ENCODE measurements around the gene PFKFB4. TPM values are rescaled to one million over a fixed set of nuclear protein-coding genes. Genes with fewer than 3 reads are reported as not detected.

The PFKFB4 gene
- total and polyA plus RNA-seq, 2 experiments from 2014 or later: 8.6 to 22.9 TPM

DNA sequence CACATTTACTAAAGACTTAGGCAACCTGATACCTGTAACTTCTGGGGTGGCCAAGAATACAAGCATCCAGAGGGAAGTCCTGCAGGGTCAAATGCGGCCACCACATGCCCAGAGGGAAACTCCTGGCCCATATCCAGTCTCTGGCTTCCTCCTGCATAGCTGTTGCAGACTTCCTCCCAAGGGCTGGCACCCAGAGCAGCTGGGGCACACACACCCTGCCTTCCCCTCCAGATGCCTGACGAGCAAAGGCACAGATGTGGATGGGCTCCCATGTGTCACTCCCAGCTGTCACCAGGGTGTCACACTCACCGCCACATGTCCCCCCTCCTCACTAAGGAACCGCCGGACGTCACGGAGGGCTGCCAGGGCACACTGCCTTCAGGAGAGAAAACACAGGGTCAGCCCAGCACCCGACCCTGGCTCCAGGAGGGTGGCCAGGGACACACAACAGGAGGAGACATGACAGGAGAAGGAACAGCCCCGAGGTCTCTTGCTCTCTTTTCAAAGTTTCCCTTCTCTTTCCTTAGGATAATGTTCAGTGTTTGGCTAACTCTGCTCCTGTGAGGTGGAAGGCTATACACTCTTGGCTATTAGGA, 13.2 kb downstream of the PFKFB4 start (continued):
- TF ChIP-seq, protein P1, sequence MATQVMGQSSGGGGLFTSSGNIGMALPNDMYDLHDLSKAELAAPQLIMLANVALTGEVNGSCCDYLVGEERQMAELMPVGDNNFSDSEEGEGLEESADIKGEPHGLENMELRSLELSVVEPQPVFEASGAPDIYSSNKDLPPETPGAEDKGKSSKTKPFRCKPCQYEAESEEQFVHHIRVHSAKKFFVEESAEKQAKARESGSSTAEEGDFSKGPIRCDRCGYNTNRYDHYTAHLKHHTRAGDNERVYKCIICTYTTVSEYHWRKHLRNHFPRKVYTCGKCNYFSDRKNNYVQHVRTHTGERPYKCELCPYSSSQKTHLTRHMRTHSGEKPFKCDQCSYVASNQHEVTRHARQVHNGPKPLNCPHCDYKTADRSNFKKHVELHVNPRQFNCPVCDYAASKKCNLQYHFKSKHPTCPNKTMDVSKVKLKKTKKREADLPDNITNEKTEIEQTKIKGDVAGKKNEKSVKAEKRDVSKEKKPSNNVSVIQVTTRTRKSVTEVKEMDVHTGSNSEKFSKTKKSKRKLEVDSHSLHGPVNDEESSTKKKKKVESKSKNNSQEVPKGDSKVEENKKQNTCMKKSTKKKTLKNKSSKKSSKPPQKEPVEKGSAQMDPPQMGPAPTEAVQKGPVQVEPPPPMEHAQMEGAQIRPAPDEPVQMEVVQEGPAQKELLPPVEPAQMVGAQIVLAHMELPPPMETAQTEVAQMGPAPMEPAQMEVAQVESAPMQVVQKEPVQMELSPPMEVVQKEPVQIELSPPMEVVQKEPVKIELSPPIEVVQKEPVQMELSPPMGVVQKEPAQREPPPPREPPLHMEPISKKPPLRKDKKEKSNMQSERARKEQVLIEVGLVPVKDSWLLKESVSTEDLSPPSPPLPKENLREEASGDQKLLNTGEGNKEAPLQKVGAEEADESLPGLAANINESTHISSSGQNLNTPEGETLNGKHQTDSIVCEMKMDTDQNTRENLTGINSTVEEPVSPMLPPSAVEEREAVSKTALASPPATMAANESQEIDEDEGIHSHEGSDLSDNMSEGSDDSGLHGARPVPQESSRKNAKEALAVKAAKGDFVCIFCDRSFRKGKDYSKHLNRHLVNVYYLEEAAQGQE (IDR thresholded peaks at IDR 0.05; ENCODE audit: unreplicated experiment): no peak
- TF ChIP-seq NANOG (IDR thresholded peaks at IDR 0.05; ENCODE audit: borderline replicate concordance) (no peak), EZH2phosphoT487 (IDR thresholded peaks at IDR 0.05; ENCODE audit: unreplicated experiment) (no peak), EZH2 (IDR thresholded peaks at IDR 0.05; ENCODE audit: low read depth, unreplicated experiment) (no peak), STAT1 (IDR thresholded peaks at IDR 0.05; ENCODE audit: unreplicated experiment) (no peak), ZNF331 (CRISPR knock-in tag; IDR thresholded peaks at IDR 0.05; ENCODE audit: low read depth) (no peak), JUNB (IDR thresholded peaks at IDR 0.05; ENCODE audit: unreplicated experiment) (no peak), ZNF114 (CRISPR knock-in tag; IDR thresholded peaks at IDR 0.05) (no peak), POLR2AphosphoS5 (IDR thresholded peaks at IDR 0.05; ENCODE audit: low read depth) (no peak), CREB1 (CRISPR knock-in tag; IDR thresholded peaks at IDR 0.05; ENCODE audit: low read depth) (no peak)
- TF ChIP-seq, protein P2, sequence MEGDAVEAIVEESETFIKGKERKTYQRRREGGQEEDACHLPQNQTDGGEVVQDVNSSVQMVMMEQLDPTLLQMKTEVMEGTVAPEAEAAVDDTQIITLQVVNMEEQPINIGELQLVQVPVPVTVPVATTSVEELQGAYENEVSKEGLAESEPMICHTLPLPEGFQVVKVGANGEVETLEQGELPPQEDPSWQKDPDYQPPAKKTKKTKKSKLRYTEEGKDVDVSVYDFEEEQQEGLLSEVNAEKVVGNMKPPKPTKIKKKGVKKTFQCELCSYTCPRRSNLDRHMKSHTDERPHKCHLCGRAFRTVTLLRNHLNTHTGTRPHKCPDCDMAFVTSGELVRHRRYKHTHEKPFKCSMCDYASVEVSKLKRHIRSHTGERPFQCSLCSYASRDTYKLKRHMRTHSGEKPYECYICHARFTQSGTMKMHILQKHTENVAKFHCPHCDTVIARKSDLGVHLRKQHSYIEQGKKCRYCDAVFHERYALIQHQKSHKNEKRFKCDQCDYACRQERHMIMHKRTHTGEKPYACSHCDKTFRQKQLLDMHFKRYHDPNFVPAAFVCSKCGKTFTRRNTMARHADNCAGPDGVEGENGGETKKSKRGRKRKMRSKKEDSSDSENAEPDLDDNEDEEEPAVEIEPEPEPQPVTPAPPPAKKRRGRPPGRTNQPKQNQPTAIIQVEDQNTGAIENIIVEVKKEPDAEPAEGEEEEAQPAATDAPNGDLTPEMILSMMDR (conservative IDR thresholded peaks at IDR 0.05; ENCODE audit: low read depth in 2 of 2): no peak

DNA sequence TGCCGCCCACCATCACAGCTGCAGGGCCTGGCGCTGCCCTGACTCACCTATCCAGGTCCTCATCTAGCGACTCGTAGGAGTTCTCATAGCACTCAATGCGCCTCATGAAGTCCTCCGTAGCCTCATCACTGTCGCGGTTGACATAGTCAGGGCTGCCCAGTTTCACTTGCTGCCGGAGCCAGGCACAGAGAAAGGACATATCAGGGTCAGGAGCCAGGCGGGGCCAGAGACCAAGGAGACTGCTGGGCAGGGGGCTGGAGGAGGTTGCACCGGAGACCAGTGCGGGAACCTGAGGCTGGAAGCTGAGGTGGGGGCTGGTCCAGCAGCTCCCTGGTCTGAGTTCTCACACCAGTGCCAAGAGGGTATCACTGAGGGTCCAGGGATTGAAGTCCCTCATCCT, 18.2 kb downstream of the PFKFB4 start:
- H2AFZ ChIP-seq: no peak overlapping the region
- H3K9me3 Mint-ChIP-seq: no peaks in the 10 kb centered on the region
- H3K4me1 ChIP-seq (ENCODE audit: insufficient read depth): no peaks in the 10 kb centered on the region
- no peaks in the 10 kb centered on the region for H3K9me2 ChIP-seq (ENCODE audit: insufficient read depth)
- H3K36me3 ChIP-seq (ENCODE audit: insufficient read depth): no peaks in the 10 kb centered on the region; the same call in 1 of the 2 replicates
- peaks cover 4% of the 10 kb centered on the region; the same call in 1 of the 2 replicates for H3F3A ChIP-seq (replicated peaks; ENCODE audit: low read depth)
- no peaks in the 10 kb centered on the region for H3K79me2 ChIP-seq (replicated peaks; ENCODE audit: insufficient read depth)
- H3K27me3 ChIP-seq (ENCODE audit: insufficient read depth): no peaks in the 10 kb centered on the region
- peak overlapping the region; percentile 35; the same call in 1 of the 2 replicates for H3K27ac Mint-ChIP-seq
- DNase-seq (ENCODE audit: low spot score): no peak
- no peak overlapping the region for H3K27ac ChIP-seq (ENCODE audit: low read depth)
- no peak overlapping the region for H3K4me3 Mint-ChIP-seq
- H3K4me1 Mint-ChIP-seq: no peaks in the 10 kb centered on the region
- H4K20me1 ChIP-seq (replicated peaks; ENCODE audit: insufficient read depth): no peaks in the 10 kb centered on the region; the same call in 1 of the 2 replicates
- H3K4me3 ChIP-seq: no peak overlapping the region
- no peak for ATAC-seq
- H3K27me3 Mint-ChIP-seq (ENCODE audit: insufficient read depth, low read depth, poor library complexity): peaks cover 4% of the 10 kb centered on the region
- H3K36me3 Mint-ChIP-seq (ENCODE audit: low read depth): peaks cover 20% of the 10 kb centered on the region
- H3K4me2 ChIP-seq: no peak overlapping the region
- TF ChIP-seq CREB1 (CRISPR knock-in tag; IDR thresholded peaks at IDR 0.05; ENCODE audit: low read depth) (no peak), STAT1 (IDR thresholded peaks at IDR 0.05; ENCODE audit: unreplicated experiment) (no peak), ZNF331 (CRISPR knock-in tag; IDR thresholded peaks at IDR 0.05; ENCODE audit: low read depth) (no peak), EZH2 (IDR thresholded peaks at IDR 0.05; ENCODE audit: low read depth, unreplicated experiment) (no peak)
- TF ChIP-seq, protein P1 (IDR thresholded peaks at IDR 0.05; ENCODE audit: unreplicated experiment): no peak
- TF ChIP-seq, protein P3, sequence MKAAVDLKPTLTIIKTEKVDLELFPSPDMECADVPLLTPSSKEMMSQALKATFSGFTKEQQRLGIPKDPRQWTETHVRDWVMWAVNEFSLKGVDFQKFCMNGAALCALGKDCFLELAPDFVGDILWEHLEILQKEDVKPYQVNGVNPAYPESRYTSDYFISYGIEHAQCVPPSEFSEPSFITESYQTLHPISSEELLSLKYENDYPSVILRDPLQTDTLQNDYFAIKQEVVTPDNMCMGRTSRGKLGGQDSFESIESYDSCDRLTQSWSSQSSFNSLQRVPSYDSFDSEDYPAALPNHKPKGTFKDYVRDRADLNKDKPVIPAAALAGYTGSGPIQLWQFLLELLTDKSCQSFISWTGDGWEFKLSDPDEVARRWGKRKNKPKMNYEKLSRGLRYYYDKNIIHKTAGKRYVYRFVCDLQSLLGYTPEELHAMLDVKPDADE (IDR thresholded peaks at IDR 0.05): no peak
